Measurements from ENCODE around the gene SIGLEC15. TPM values are rescaled to one million over a fixed set of nuclear protein-coding genes. Genes with fewer than 3 reads are reported as not detected.

SIGLEC15 gene
- total RNA-seq, result 1.2 and 3.2 TPM in 2 replicates

GRCh38 chr18:45825258-45826044 is at the start of gene SIGLEC15:
Gene SIGLEC15 (plus strand): TSS chr18:45825675. CDS start chr18:45825729, 54 bp downstream.

Other genes starting within 250 kb of the SIGLEC15 start
- under 0.01 TPM in 1 of 2 replicates, not detected in the other for gene SLC14A2, start 210.2 kb upstream of the SIGLEC15 start, total RNA-seq
- 55.5 and 131 TPM in 2 replicates for gene SLC14A1, start 101.5 kb upstream of the SIGLEC15 start, total RNA-seq
- 21.8 and 31.2 TPM in 2 replicates for gene EPG5, start 141.7 kb downstream of the SIGLEC15 start, total RNA-seq
- gene PSTPIP2, start 246.6 kb downstream of the SIGLEC15 start, total RNA-seq, result 2.7 and 6.9 TPM in 2 replicates